MCF 10A (cell line): ENCODE measurements around the gene SBK1. TPM values are rescaled to one million over a fixed set of nuclear protein-coding genes. Genes with fewer than 3 reads are reported as not detected.

Experiments
- BruUV-seq: library from RNA; stranded (reverse); fragments of 400-500 nt; replicated peaks from 2 replicates; lab custom pipeline; 2021; lab: Mats Ljungman, UMichigan
- CTCF ChIA-PET: fragments of 300-600 bp; sonication (Branson Sonifier 250); formaldehyde crosslinking; extraction: SDS; loops from one replicate; lab custom pipeline; 2021; ENCODE audit warnings: antibody characterized with exemption, inconsistent platforms; lab: Yijun Ruan, JAX
- POLR2A ChIA-PET: fragments of 300-600, 350-650 bp; sonication (Branson Sonifier 250); formaldehyde crosslinking; extraction: SDS; loops from one replicate; lab custom pipeline; 2020; ENCODE audit warnings: antibody characterized with exemption, inconsistent platforms; lab: Yijun Ruan, JAX
- DNase-seq: peaks from one replicate; pipeline ENCODE4 v3.0.0-alpha.2; 2018; ENCODE audit not compliant: unreplicated experiment
- H3K27ac Mint-ChIP-seq: one replicate; pipeline ENCODE4 v1.8.0; 2022; ENCODE audit warnings: mild to moderate bottlenecking, low read depth, mixed read lengths; ENCODE audit not compliant: unreplicated experiment
- H3K27me3 Mint-ChIP-seq: one replicate; pipeline ENCODE4 v1.8.0; 2022; ENCODE audit warnings: mixed read lengths; ENCODE audit not compliant: insufficient read depth, unreplicated experiment
- H3K36me3 Mint-ChIP-seq: one replicate; pipeline ENCODE4 v1.8.0; 2022; ENCODE audit warnings: mild to moderate bottlenecking, moderate library complexity, mixed read lengths; ENCODE audit not compliant: insufficient read depth, unreplicated experiment
- H3K4me1 Mint-ChIP-seq: one replicate; pipeline ENCODE4 v1.8.0; 2022; ENCODE audit warnings: mixed read lengths; ENCODE audit not compliant: insufficient read depth, unreplicated experiment
- H3K4me3 Mint-ChIP-seq: one replicate; pipeline ENCODE4 v1.8.0; 2022; ENCODE audit warnings: mild to moderate bottlenecking, moderate library complexity, mixed read lengths; ENCODE audit not compliant: unreplicated experiment
- H3K9me3 Mint-ChIP-seq: one replicate; pipeline ENCODE4 v1.8.0; 2022; ENCODE audit warnings: mixed read lengths; ENCODE audit not compliant: unreplicated experiment
- CTCF ChIP-seq: fragments of 200-600 bp; IDR thresholded peaks from one replicate; pipeline ENCODE4 v1.8.0; 2022; ENCODE audit warnings: antibody characterized with exemption, mild to moderate bottlenecking; ENCODE audit not compliant: unreplicated experiment
- intact Hi-C: fragments of 100-400 bp; cut with micrococcal nuclease; formaldehyde crosslinking; loops from 2 replicates; pipeline ENCODE4 v1.14.1; 2022
- total RNA-seq: library from RNA; stranded (reverse); gene quantifications from 2 replicates; pipeline ENCODE4 v1.2.3, GENCODE V29; 2022

The SBK1 gene
- total RNA-seq, 1 experiment from 2014 or later = 0.14 TPM

GRCh38 chr16:28298511-28298878 lies 6.2 kb downstream of the SBK1 start:
- Mint-ChIP-seq H3K27ac (no peak overlapping the region), H3K4me1 (no peaks in the 10 kb centered on the region), H3K36me3 (no peaks in the 10 kb centered on the region), H3K9me3 (no peaks in the 10 kb centered on the region), H3K27me3 (peaks cover 29% of the 10 kb centered on the region), H3K4me3 (no peak overlapping the region)
- POLR2A ChIA-PET = no interaction called here
- DNase-seq = no peak
- CTCF ChIA-PET = interaction anchor here (0.6 to 1.5 kb wide), 4 partner anchors 12 to 46 kb away, joined by 3 to 4 read pairs (median 4); no protein-coding TSS in a partner anchor
- intact Hi-C loops = no loop called here
- TF ChIP-seq CTCF = no peak
- BruUV-seq = no TSS peak

GRCh38 chr16:28300327-28300726 lies 8.0 kb downstream of the SBK1 start:
- no peak overlapping the region for H3K4me3 Mint-ChIP-seq
- no peaks in the 10 kb centered on the region for H3K9me3 Mint-ChIP-seq
- no peaks in the 10 kb centered on the region for H3K36me3 Mint-ChIP-seq
- no peak for DNase-seq
- no TSS peak for BruUV-seq
- H3K4me1 Mint-ChIP-seq = no peaks in the 10 kb centered on the region
- TF ChIP-seq CTCF = no peak
- ChIA-PET CTCF (interaction anchor here (0.8 to 2.7 kb wide), 5 partner anchors 17 to 48 kb away, joined by 3 to 11 read pairs (median 3); no protein-coding TSS in a partner anchor), POLR2A (no interaction called here)
- H3K27ac Mint-ChIP-seq = no peak overlapping the region
- intact Hi-C loops = no loop called here
- peaks cover 17% of the 10 kb centered on the region for H3K27me3 Mint-ChIP-seq

GRCh38 chr16:28301154-28301553 lies 8.8 kb downstream of the SBK1 start:
- Mint-ChIP-seq H3K4me3 (no peak overlapping the region), H3K9me3 (no peaks in the 10 kb centered on the region), H3K36me3 (no peaks in the 10 kb centered on the region), H3K27me3 (peaks cover 24% of the 10 kb centered on the region), H3K27ac (no peak overlapping the region), H3K4me1 (no peaks in the 10 kb centered on the region)
- ChIA-PET CTCF (interaction anchor here (1.2 to 2.7 kb wide), 3 partner anchors 16 to 23 kb away, joined by 3 to 11 read pairs (median 7); no protein-coding TSS in a partner anchor), POLR2A (no interaction called here)
- intact Hi-C loops = no loop called here
- no TSS peak for BruUV-seq
- no peak for TF ChIP-seq CTCF
- no peak for DNase-seq

GRCh38 chr16:28301620-28302019 lies 9.3 kb downstream of the SBK1 start:
- TF ChIP-seq CTCF = no peak
- peaks cover 29% of the 10 kb centered on the region for H3K27me3 Mint-ChIP-seq
- no TSS peak for BruUV-seq
- no peak for DNase-seq
- ChIA-PET POLR2A (no interaction called here), CTCF (interaction anchor here (1.7 to 2.7 kb wide), 2 partner anchors 16 to 24 kb away, joined by 7 to 11 read pairs; no protein-coding TSS in a partner anchor)
- intact Hi-C loops = no loop called here
- no peaks in the 10 kb centered on the region for H3K9me3 Mint-ChIP-seq
- H3K36me3 Mint-ChIP-seq = no peaks in the 10 kb centered on the region
- H3K4me1 Mint-ChIP-seq = no peaks in the 10 kb centered on the region
- no peak overlapping the region for H3K4me3 Mint-ChIP-seq
- H3K27ac Mint-ChIP-seq = no peak overlapping the region
